ENCODE data around the gene LRIF1.

Gene LRIF1

DNA sequence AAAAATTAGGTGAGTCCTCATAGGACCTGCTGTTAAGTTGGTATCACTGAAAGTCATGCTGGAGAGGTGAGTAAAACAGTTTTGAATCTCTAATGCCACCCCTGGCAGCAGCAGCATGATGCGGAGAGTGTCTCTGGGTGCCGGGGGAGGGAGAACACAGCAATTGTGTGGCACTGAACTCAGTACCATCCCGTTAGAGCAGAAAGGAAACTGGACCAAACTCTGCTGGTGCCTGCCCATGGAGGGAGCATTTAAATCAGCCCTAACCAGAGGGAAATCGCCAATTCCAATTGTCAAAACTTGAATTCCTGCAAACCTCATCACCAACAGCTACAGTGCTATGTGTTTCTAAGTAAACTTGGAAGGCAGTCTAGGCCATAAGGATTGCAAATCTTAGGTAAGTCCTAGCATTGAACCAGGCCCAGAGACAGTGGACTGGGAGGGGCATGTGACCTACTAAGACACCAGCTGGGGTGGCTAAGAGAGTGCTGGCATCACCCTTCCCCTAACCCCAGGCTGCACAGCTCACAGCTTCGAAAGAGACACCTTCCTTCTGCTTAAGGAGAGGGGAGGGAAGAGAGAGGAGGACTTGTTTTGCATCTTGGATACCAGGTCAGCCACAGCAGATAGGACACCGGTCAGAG, 60.8 kb downstream of the LRIF1 start:
- ChIA-PET CTCF (interaction anchor here (0.6 kb wide), 1 partner anchor 1146 kb away, joined by 3 read pairs; no protein-coding TSS in a partner anchor), POLR2A (ENCODE audit: low non-redundant PET) (no interaction called here)
- TF ChIP-seq CTCF (conservative IDR thresholded peaks at IDR 0.05; ENCODE audit: low read depth): no peak
- DNase-seq (ENCODE audit: low spot score): no peak
- H3K27ac ChIP-seq: no peak overlapping the region

DNA sequence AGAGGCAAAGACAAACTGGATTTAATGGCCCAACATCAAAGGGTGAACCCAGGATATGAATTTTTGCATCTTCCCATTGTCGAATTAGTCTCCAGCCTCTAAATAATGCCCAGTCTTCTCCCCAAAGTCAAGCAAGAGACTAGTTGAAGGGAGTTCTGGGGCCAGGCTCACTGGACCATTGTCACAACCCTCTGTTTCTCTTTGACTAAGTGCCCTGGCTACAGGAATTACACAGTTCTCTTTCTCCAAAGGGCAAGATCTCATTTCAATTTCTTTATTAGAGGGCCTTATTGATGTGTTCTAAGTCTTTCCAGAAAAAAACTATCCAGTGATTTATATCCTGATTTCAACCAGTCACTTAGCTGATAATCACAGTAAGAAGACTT, 64.3 kb downstream of the LRIF1 start:
- no peak for TF ChIP-seq CTCF (conservative IDR thresholded peaks at IDR 0.05; ENCODE audit: low read depth)
- ChIA-PET CTCF (interaction anchor here (0.6 kb wide), 1 partner anchor 63 kb away, joined by 4 read pairs; no protein-coding TSS in a partner anchor), POLR2A (ENCODE audit: low non-redundant PET) (no interaction called here)
- no peak for DNase-seq (ENCODE audit: low spot score)
- no peak overlapping the region for H3K27ac ChIP-seq

DNA sequence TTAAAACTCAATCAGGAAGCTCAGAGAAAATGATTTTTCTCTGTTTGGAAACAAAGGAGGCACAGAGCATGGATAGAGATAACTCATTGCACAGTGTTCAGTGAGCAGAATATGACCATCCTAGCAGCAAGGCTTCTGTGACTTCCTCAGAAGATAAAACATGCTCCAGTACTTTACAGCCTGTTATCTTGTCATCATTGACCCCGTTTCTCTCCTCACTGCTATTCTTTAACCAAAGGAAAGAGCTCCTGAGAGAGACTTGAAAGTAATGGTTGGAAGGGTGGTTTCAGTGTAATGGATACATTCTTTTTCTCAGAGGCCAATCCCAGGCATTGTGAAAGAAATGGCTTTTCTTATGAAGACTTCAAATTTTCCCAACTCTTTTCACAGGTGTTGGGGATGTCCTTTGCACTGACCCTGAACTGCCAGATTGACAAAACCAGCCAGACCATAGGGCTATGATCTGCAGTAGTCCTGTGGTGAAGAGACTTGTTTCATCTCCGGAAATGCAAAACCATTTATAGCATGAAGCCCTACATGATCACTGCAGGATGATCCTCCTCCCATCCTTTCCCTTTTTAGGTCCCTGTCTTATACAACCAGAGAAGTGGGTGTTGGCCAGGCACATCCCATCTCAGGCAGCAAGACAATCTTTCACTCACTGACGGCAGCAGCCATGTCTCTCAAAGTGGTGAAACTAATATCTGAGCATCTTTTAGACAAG, 64.8 kb downstream of the LRIF1 start:
- ChIA-PET POLR2A (ENCODE audit: low non-redundant PET) (no interaction called here), CTCF (interaction anchor here (0.6 kb wide), 1 partner anchor 63 kb away, joined by 4 read pairs; no protein-coding TSS in a partner anchor)
- no peak overlapping the region for H3K27ac ChIP-seq
- no peak for TF ChIP-seq CTCF (conservative IDR thresholded peaks at IDR 0.05; ENCODE audit: low read depth)
- DNase-seq (ENCODE audit: low spot score): no peak

- no peak for TF ChIP-seq CTCF (conservative IDR thresholded peaks at IDR 0.05; ENCODE audit: low read depth)
- ChIA-PET CTCF (no interaction called here), POLR2A (ENCODE audit: low non-redundant PET) (no interaction called here)
- no peak for DNase-seq (ENCODE audit: low spot score)
- H3K27ac ChIP-seq: no peak overlapping the region
Observed at GRCh38 chr1:110897681-110898080, 66.0 kb downstream of the LRIF1 start.

Measured in RWPE1 (cell line).